MCF 10A (cell line): ENCODE results near the gene LIN28B. TPM values are rescaled to one million over a fixed set of nuclear protein-coding genes. Genes with fewer than 3 reads are reported as not detected.
"Not testable (repeated sequence)": the region's sequence is repeated elsewhere in the genome, so short reads cannot be mapped to it uniquely, and the experiment has no call there.

Source experiments
- BruUV-seq: library from RNA; stranded (reverse); fragments of 400-500 nt; replicated peaks from 2 replicates; lab custom pipeline; 2021; lab: Mats Ljungman, UMichigan
- CTCF ChIA-PET: fragments of 300-600 bp; sonication (Branson Sonifier 250); formaldehyde crosslinking; extraction: SDS; loops from one replicate; lab custom pipeline; 2021; ENCODE audit warnings: antibody characterized with exemption, inconsistent platforms; lab: Yijun Ruan, JAX
- POLR2A ChIA-PET: fragments of 300-600, 350-650 bp; sonication (Branson Sonifier 250); formaldehyde crosslinking; extraction: SDS; loops from one replicate; lab custom pipeline; 2020; ENCODE audit warnings: antibody characterized with exemption, inconsistent platforms; lab: Yijun Ruan, JAX
- DNase-seq: peaks from one replicate; pipeline ENCODE4 v3.0.0-alpha.2; 2018; ENCODE audit not compliant: unreplicated experiment
- H3K27ac Mint-ChIP-seq: one replicate; pipeline ENCODE4 v1.8.0; 2022; ENCODE audit warnings: mild to moderate bottlenecking, low read depth, mixed read lengths; ENCODE audit not compliant: unreplicated experiment
- H3K27me3 Mint-ChIP-seq: one replicate; pipeline ENCODE4 v1.8.0; 2022; ENCODE audit warnings: mixed read lengths; ENCODE audit not compliant: insufficient read depth, unreplicated experiment
- H3K36me3 Mint-ChIP-seq: one replicate; pipeline ENCODE4 v1.8.0; 2022; ENCODE audit warnings: mild to moderate bottlenecking, moderate library complexity, mixed read lengths; ENCODE audit not compliant: insufficient read depth, unreplicated experiment
- H3K4me1 Mint-ChIP-seq: one replicate; pipeline ENCODE4 v1.8.0; 2022; ENCODE audit warnings: mixed read lengths; ENCODE audit not compliant: insufficient read depth, unreplicated experiment
- H3K4me3 Mint-ChIP-seq: one replicate; pipeline ENCODE4 v1.8.0; 2022; ENCODE audit warnings: mild to moderate bottlenecking, moderate library complexity, mixed read lengths; ENCODE audit not compliant: unreplicated experiment
- H3K9me3 Mint-ChIP-seq: one replicate; pipeline ENCODE4 v1.8.0; 2022; ENCODE audit warnings: mixed read lengths; ENCODE audit not compliant: unreplicated experiment
- intact Hi-C: fragments of 100-400 bp; cut with micrococcal nuclease; formaldehyde crosslinking; loops from 2 replicates; pipeline ENCODE4 v1.14.1; 2022
- total RNA-seq: library from RNA; stranded (reverse); gene quantifications from 2 replicates; pipeline ENCODE4 v1.2.3, GENCODE V29; 2022
- TF ChIP-seq, protein P1 (sequence below): fragments of 200-600 bp; IDR thresholded peaks from one replicate; pipeline ENCODE4 v1.8.0; 2022; ENCODE audit warnings: antibody characterized with exemption, mild to moderate bottlenecking; ENCODE audit not compliant: unreplicated experiment

The LIN28B gene
- total RNA-seq, 1 experiment from 2014 or later, result not detected

DNA sequence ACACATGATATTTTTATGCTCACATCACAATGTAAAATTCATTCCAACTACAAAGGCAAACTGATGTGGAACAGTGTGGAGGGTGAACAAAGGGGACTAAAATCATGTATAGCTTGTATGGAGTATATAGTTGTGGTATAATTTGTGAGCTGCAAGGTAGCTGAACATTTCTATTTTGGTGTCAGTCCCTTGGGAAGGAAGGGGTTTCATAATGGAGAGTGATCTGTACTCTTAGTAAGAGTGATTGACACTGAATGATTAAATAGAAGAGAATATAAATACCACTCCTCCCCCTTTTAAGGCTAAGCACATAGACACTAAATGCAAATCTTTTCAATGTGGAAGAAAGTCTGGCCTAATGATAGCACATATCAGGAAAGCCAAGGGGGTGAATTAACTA, 118.3 kb downstream of the LIN28B start:
- Mint-ChIP-seq H3K27ac (no peak overlapping the region), H3K4me1 (peaks cover 10% of the 10 kb centered on the region), H3K9me3 (no peaks in the 10 kb centered on the region), H3K4me3 (no peak overlapping the region), H3K27me3 (no peaks in the 10 kb centered on the region), H3K36me3 (no peaks in the 10 kb centered on the region)
- TF ChIP-seq, protein P1, sequence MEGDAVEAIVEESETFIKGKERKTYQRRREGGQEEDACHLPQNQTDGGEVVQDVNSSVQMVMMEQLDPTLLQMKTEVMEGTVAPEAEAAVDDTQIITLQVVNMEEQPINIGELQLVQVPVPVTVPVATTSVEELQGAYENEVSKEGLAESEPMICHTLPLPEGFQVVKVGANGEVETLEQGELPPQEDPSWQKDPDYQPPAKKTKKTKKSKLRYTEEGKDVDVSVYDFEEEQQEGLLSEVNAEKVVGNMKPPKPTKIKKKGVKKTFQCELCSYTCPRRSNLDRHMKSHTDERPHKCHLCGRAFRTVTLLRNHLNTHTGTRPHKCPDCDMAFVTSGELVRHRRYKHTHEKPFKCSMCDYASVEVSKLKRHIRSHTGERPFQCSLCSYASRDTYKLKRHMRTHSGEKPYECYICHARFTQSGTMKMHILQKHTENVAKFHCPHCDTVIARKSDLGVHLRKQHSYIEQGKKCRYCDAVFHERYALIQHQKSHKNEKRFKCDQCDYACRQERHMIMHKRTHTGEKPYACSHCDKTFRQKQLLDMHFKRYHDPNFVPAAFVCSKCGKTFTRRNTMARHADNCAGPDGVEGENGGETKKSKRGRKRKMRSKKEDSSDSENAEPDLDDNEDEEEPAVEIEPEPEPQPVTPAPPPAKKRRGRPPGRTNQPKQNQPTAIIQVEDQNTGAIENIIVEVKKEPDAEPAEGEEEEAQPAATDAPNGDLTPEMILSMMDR, result no peak
- no TSS peak for BruUV-seq
- ChIA-PET CTCF (interaction anchor here (0.6 to 5.9 kb wide), 6 partner anchors 21 to 285 kb away, joined by 3 to 78 read pairs (median 4); no protein-coding TSS in a partner anchor), POLR2A (interaction anchor here (0.5 to 1.6 kb wide), 5 partner anchors 78 to 321 kb away, joined by 3 to 7 read pairs (median 3); no protein-coding TSS in a partner anchor)
- intact Hi-C loops, result loop anchor here (5.0 kb wide), 1 partner anchor 178 kb away; no protein-coding TSS in a partner anchor
- DNase-seq, result no peak

DNA sequence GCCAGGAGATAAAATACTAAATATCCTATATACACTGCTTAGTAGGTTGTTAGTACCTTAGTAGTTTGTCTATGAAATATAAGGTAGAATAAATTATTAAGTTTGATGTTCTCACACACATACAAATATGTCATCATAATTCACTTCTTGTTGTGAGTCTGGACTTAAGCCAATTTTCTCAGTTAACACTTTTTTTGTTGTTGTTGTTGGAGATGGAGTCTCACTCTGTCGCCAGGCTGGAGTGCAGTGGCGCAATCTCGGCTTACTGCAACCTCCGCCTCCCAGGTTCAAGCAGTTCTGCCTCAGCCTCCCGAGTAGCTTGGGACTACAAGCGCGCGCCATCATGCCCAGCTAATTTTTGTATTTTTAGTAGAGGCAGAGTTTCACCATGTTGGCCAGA, 119.5 kb downstream of the LIN28B start:
- not testable (repeated sequence) for H3K4me3 Mint-ChIP-seq, H3K9me3 Mint-ChIP-seq, H3K27me3 Mint-ChIP-seq, H3K36me3 Mint-ChIP-seq, BruUV-seq, H3K27ac Mint-ChIP-seq
- peaks cover 12% of the 10 kb centered on the region for H3K4me1 Mint-ChIP-seq
- ChIA-PET CTCF (interaction anchor here (1.0 to 5.9 kb wide), 10 partner anchors 10 to 752 kb away, joined by 4 to 78 read pairs (median 13); partner anchors contain the start of gene HACE1), POLR2A (interaction anchor here (1.5 to 2.2 kb wide), 3 partner anchors 80 to 217 kb away, joined by 4 to 7 read pairs (median 7); partner anchors contain the start of gene HACE1)
- intact Hi-C loops, result loop anchor here (5.0 kb wide), 1 partner anchor 179 kb away; no protein-coding TSS in a partner anchor
- DNase-seq, result peak; percentile 69

DNA sequence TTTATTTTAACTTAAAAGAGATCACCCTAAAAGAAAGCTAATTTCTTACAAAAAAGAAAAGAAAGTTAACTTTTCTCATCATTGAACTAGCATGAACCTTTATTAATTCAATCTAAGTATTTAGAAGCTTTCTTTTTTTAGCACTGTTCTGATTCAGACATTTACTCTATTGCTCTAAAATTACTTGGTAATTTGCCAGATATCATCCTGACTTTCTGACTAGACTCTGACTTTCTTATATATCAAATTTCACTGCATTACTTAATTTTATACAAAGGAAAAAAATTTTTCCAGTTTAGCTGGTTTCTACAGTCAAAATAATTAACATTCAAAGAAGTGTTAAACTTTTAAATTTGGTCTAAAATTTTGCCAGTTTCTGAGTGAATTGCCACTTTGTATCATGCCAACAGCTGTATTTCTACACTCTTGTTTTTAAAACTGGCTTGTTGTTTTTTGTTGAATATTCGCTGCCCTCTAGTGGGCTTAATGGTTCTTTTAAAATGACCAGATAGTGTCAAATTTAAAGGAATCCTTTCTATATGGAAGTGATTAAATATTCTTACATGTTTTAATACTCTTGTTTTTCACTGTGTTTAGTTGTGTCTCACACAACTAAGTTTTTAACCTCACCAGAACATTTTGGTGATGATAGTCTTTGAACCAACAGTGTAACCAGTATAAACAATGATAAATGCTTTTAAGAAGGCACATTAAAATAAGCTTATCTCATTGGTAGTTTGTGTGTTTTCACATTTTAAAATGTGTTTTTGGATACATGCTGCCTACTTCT, 120.9 kb downstream of the LIN28B start:
- POLR2A ChIA-PET, result interaction anchor here (0.6 to 2.2 kb wide), 7 partner anchors 82 to 444 kb away, joined by 3 to 10 read pairs (median 5); no protein-coding TSS in a partner anchor
- TF ChIP-seq, protein P1, result peak; percentile 42
- DNase-seq, result peak; percentile 69
- H3K27me3 Mint-ChIP-seq, result no peaks in the 10 kb centered on the region
- no peak overlapping the region for H3K27ac Mint-ChIP-seq
- H3K9me3 Mint-ChIP-seq, result no peaks in the 10 kb centered on the region
- CTCF ChIA-PET, result interaction anchor here (0.6 to 5.9 kb wide), 35 partner anchors 9 to 1209 kb away, joined by 3 to 78 read pairs (median 4); partner anchors contain the start of gene HACE1
- H3K4me1 Mint-ChIP-seq, result peaks cover 16% of the 10 kb centered on the region
- no peak overlapping the region for H3K4me3 Mint-ChIP-seq
- intact Hi-C loops, result loop anchor here (1.0 to 5.0 kb wide), 3 partner anchors 81 to 287 kb away; no protein-coding TSS in a partner anchor
- no peaks in the 10 kb centered on the region for H3K36me3 Mint-ChIP-seq
- BruUV-seq, result no TSS peak

DNA sequence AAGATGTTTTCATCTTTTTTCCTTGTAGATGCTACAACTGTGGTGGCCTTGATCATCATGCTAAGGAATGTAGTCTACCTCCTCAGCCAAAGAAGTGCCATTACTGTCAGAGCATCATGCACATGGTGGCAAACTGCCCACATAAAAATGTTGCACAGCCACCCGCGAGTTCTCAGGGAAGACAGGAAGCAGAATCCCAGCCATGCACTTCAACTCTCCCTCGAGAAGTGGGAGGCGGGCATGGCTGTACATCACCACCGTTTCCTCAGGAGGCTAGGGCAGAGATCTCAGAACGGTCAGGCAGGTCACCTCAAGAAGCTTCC, 121.4 kb downstream of the LIN28B start:
- no peaks in the 10 kb centered on the region for H3K9me3 Mint-ChIP-seq
- H3K27me3 Mint-ChIP-seq, result no peaks in the 10 kb centered on the region
- no TSS peak for BruUV-seq
- no peak overlapping the region for H3K27ac Mint-ChIP-seq
- H3K36me3 Mint-ChIP-seq, result no peaks in the 10 kb centered on the region
- DNase-seq, result no peak
- ChIA-PET CTCF (interaction anchor here (0.6 to 5.9 kb wide), 22 partner anchors 9 to 1209 kb away, joined by 3 to 78 read pairs (median 4); partner anchors contain the start of gene HACE1), POLR2A (interaction anchor here (0.6 to 2.2 kb wide), 5 partner anchors 82 to 285 kb away, joined by 3 to 10 read pairs (median 5); no protein-coding TSS in a partner anchor)
- TF ChIP-seq, protein P1, result no peak
- intact Hi-C loops, result loop anchor here (1.0 to 5.0 kb wide), 3 partner anchors 82 to 288 kb away; no protein-coding TSS in a partner anchor
- no peak overlapping the region for H3K4me3 Mint-ChIP-seq
- H3K4me1 Mint-ChIP-seq, result peaks cover 12% of the 10 kb centered on the region
